HepG2 (cell line): ENCODE results near the gene DEFB121. TPM values are rescaled to one million over a fixed set of nuclear protein-coding genes. Genes with fewer than 3 reads are reported as not detected.
A peak's percentile ranks its signal among the peaks of the same experiment; 100 is the strongest.

Source experiments
- CBX1 ChIP-seq: IDR thresholded peaks from one replicate; pipeline ENCODE4 v1.6.1; 2016; ENCODE audit warnings: antibody characterized with exemption, low read depth
- CENPX ChIP-seq: sonication (generic); formaldehyde crosslinking; IDR thresholded peaks from 2 replicates; pipeline ENCODE4 v1.9.0; 2021; ENCODE audit warnings: mild to moderate bottlenecking, missing genetic modification reagents, moderate library complexity
- EP300 ChIP-seq, 3 experiments: sonication (generic) in 1 of 3; formaldehyde crosslinking in 1 of 3; IDR thresholded peaks; 2 replicates each; pipeline versions ENCODE4 v1.5.1 to v1.6.1; 2011 to 2020; ENCODE audit warnings: low read depth in 2 of 3, low read length in 2 of 3, borderline replicate concordance in 1 of 3, improper control_type of control experiment in 1 of 3, mild to moderate bottlenecking in 1 of 3, missing genetic modification reagents in 1 of 3, moderate library complexity in 1 of 3
- KMT2B ChIP-seq: IDR thresholded peaks from 2 replicates; pipeline ENCODE4 v1.6.1; 2016; ENCODE audit warnings: missing genetic modification reagents, missing compliant biosample characterization
- MED13 ChIP-seq: sonication (generic); formaldehyde crosslinking; IDR thresholded peaks from 2 replicates; pipeline ENCODE4 v1.5.0; 2020; ENCODE audit warnings: missing genetic modification reagents
- NPAS2 ChIP-seq: sonication (generic); formaldehyde crosslinking; IDR thresholded peaks from 2 replicates; pipeline ENCODE4 v1.8.0; 2022; ENCODE audit warnings: mild to moderate bottlenecking, missing genetic modification reagents, borderline replicate concordance
- SNAI1 ChIP-seq: sonication (generic); formaldehyde crosslinking; IDR thresholded peaks from 2 replicates; pipeline ENCODE4 v1.5.0; 2020; ENCODE audit warnings: mild to moderate bottlenecking, missing genetic modification reagents, borderline replicate concordance
- SOX5 ChIP-seq: IDR thresholded peaks from 2 replicates; pipeline ENCODE4 v1.6.1; 2016; ENCODE audit warnings: borderline replicate concordance
- SOX6 ChIP-seq, 2 experiments: fragments of 450-650 bp in 1 of 2; sonication (generic) in 1 of 2; formaldehyde crosslinking in 1 of 2; IDR thresholded peaks; 2 replicates each; pipeline versions ENCODE4 v1.4.0 to v1.6.1; 2017 to 2020; ENCODE audit warnings: antibody characterized with exemption in 1 of 2, mild to moderate bottlenecking in 1 of 2, missing genetic modification reagents in 1 of 2
- ZBTB21 ChIP-seq: sonication (generic); formaldehyde crosslinking; IDR thresholded peaks from 2 replicates; pipeline ENCODE4 v1.4.0; 2020; ENCODE audit warnings: missing genetic modification reagents
- ZFAT ChIP-seq: sonication (generic); formaldehyde crosslinking; conservative IDR thresholded peaks from 2 replicates; pipeline ENCODE4 v1.8.1; 2023; ENCODE audit warnings: missing genetic modification reagents, inconsistent platforms
- ZNF10 ChIP-seq: sonication (generic); formaldehyde crosslinking; IDR thresholded peaks from 2 replicates; pipeline ENCODE4 v1.4.0; 2020; ENCODE audit warnings: mild to moderate bottlenecking, low read depth, missing genetic modification reagents, borderline replicate concordance
- ZNF766 ChIP-seq: sonication (generic); formaldehyde crosslinking; IDR thresholded peaks from 2 replicates; pipeline ENCODE4 v1.5.0; 2020; ENCODE audit warnings: missing genetic modification reagents, borderline replicate concordance
- polyA plus RNA-seq, 8 experiments: library from polyadenylated mRNA; depleted of rRNA in 3 of 8; stranded (reverse) in 7 of 8; unstranded in 1 of 8; fragments of >200 nt; fragmentation: Illumina TruSeq in 4 of 8; extraction: Trizol in 4 of 8; gene quantifications; 2 replicates each; pipeline versions ENCODE4 v1.2.1 to v1.2.3, GENCODE V29; 2011 to 2016; ENCODE audit warnings: low read depth in 4 of 8, missing spikeins in 1 of 8, mixed read lengths in 1 of 8; ENCODE audit not compliant: insufficient read depth in 1 of 8
- total RNA-seq, 5 experiments: library from RNA; depleted of rRNA; stranded (reverse); fragments of >200 nt; fragmentation: Illumina TruSeq; extraction: Trizol; gene quantifications; 2 replicates each; pipeline ENCODE4 v1.2.3, GENCODE V29; 2016; ENCODE audit warnings: low read depth in 1 of 5
- TF ChIP-seq, protein P1 (sequence below): sonication (generic); formaldehyde crosslinking; IDR thresholded peaks from 2 replicates; pipeline ENCODE4 v1.8.0; 2022; ENCODE audit warnings: low read depth, missing genetic modification reagents
- TF ChIP-seq, protein P2 (sequence below): sonication (generic); formaldehyde crosslinking; conservative IDR thresholded peaks from 2 replicates; pipeline ENCODE4 v1.8.0; 2022; ENCODE audit warnings: low read depth, missing genetic modification reagents
- TF ChIP-seq, protein P3 (sequence below): sonication (generic); formaldehyde crosslinking; IDR thresholded peaks from 2 replicates; pipeline ENCODE4 v1.4.0; 2020; ENCODE audit warnings: missing genetic modification reagents, mild to moderate bottlenecking, borderline replicate concordance
- TF ChIP-seq, protein P4 (sequence below): IDR thresholded peaks from 2 replicates; pipeline ENCODE4 v1.6.1; 2016; ENCODE audit warnings: missing biosample characterization, missing genetic modification reagents, low read depth
- TF ChIP-seq, protein P5 (sequence below): sonication (generic); formaldehyde crosslinking; IDR thresholded peaks from 2 replicates; pipeline ENCODE4 v1.5.0; 2020; ENCODE audit warnings: mild to moderate bottlenecking, missing genetic modification reagents, borderline replicate concordance

DEFB121 gene
- total and polyA plus RNA-seq, 2 of the 13 experiments (the other 11 are each of a cell fraction or from before 2014, with no cell fraction given), result not detected

DNA sequence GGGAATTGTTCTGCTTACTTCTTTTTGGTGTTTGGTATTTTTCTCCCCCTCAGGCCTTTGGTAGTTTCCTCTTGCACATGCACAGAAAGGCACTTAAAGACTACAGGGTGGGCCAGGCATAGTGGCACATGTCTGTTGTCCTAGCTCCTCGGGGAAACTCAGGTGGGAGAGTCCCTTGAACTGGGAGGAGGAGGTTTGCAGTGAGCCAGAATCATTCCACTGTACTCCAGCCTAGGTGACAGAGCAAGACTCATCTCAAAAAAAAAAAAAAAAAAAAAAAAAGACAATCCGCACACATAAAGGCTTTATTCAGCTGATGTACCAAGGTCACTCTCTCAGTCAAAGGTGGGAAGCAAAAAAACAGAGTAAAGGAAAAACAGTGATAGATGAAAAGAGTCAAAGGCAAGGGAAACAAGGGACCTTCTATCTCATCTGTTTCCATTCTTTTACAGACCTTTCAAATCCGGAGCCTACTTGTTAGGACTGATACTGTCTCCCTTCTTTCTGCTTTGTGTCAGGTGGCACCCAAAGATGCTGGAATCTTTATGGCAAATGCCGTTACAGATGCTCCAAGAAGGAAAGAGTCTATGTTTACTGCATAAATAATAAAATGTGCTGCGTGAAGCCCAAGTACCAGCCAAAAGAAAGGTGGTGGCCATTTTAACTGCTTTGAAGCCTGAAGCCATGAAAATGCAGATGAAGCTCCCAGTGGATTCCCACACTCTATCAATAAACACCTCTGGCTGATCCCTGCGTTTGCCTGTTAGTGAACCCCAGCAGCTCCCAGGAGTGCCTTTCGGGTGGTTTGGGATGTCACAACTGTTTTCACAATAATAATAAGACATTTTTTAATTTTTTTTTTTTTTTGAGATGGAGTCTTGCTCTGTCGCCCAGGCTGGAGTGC, 43.7 kb upstream of the DEFB121 start (continued):
- TF ChIP-seq CBX1, result no peak
- no peak for TF ChIP-seq CENPX (CRISPR knock-in tag)
- TF ChIP-seq, protein P1, sequence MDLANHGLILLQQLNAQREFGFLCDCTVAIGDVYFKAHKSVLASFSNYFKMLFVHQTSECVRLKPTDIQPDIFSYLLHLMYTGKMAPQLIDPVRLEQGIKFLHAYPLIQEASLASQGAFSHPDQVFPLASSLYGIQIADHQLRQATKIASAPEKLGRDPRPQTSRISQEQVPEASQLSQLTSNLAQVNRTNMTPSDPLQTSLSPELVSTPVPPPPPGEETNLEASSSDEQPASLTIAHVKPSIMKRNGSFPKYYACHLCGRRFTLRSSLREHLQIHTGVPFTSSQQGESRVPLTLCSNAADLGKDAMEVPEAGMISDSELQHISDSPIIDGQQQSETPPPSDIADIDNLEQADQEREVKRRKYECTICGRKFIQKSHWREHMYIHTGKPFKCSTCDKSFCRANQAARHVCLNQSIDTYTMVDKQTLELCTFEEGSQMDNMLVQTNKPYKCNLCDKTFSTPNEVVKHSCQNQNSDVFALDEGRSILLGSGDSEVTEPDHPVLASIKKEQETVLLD, result no peak
- TF ChIP-seq ZNF766 (CRISPR knock-in tag), result no peak
- TF ChIP-seq MED13 (CRISPR knock-in tag), result no peak
- TF ChIP-seq SOX5 (CRISPR knock-in tag), result peak; percentile 86; the same call in 1 of the 2 replicates
- 0 out of 4 replicates have a peak, but pooled peaks of 1 of the 2 experiments have one; percentile 41 for TF ChIP-seq EP300 (IDR thresholded peaks at IDR 0.05; ENCODE audit: low read depth in 2 of 2, low read length in 2 of 2)
- TF ChIP-seq EP300 (CRISPR knock-in tag; IDR thresholded peaks at IDR 0.05; ENCODE audit: borderline replicate concordance), result no peak
- TF ChIP-seq, protein P2, sequence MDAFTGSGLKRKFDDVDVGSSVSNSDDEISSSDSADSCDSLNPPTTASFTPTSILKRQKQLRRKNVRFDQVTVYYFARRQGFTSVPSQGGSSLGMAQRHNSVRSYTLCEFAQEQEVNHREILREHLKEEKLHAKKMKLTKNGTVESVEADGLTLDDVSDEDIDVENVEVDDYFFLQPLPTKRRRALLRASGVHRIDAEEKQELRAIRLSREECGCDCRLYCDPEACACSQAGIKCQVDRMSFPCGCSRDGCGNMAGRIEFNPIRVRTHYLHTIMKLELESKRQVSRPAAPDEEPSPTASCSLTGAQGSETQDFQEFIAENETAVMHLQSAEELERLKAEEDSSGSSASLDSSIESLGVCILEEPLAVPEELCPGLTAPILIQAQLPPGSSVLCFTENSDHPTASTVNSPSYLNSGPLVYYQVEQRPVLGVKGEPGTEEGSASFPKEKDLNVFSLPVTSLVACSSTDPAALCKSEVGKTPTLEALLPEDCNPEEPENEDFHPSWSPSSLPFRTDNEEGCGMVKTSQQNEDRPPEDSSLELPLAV (CRISPR knock-in tag), result no peak
- no peak for TF ChIP-seq SOX6 (IDR thresholded peaks at IDR 0.05)
- peak; percentile 77 for TF ChIP-seq SOX6 (CRISPR knock-in tag; IDR thresholded peaks at IDR 0.05)
- TF ChIP-seq SNAI1 (CRISPR knock-in tag), result no peak
- no peak for TF ChIP-seq KMT2B
- TF ChIP-seq ZBTB21 (CRISPR knock-in tag), result no peak
- no peak for TF ChIP-seq ZNF10
- TF ChIP-seq NPAS2 (CRISPR knock-in tag), result no peak
- TF ChIP-seq, protein P3, sequence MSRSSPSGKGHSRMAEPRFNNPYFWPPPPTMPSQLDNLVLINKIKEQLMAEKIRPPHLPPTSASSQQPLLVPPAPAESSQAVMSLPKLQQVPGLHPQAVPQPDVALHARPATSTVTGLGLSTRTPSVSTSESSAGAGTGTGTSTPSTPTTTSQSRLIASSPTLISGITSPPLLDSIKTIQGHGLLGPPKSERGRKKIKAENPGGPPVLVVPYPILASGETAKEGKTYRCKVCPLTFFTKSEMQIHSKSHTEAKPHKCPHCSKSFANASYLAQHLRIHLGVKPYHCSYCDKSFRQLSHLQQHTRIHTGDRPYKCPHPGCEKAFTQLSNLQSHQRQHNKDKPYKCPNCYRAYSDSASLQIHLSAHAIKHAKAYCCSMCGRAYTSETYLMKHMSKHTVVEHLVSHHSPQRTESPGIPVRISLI (CRISPR knock-in tag), result peak; percentile 96
- no peak for TF ChIP-seq ZFAT
- TF ChIP-seq, protein P4, sequence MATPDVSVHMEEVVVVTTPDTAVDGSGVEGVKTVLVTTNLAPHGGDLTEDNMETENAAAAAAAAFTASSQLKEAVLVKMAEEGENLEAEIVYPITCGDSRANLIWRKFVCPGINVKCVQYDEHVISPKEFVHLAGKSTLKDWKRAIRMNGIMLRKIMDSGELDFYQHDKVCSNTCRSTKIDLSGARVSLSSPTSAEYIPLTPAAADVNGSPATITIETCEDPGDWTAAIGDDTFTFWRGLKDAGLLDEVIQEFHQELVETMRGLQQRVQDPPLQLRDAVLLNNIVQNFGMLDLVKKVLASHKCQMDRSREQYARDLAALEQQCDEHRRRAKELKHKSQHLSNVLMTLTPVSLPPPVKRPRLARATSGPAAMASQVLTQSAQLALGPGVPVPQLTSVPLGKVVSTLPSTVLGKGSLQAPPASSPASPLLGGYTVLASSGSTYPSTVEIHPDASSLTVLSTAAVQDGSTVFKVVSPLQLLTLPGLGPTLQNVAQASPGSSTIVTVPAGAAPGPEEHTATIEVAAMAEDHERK (CRISPR knock-in tag), result no peak
- TF ChIP-seq, protein P5, sequence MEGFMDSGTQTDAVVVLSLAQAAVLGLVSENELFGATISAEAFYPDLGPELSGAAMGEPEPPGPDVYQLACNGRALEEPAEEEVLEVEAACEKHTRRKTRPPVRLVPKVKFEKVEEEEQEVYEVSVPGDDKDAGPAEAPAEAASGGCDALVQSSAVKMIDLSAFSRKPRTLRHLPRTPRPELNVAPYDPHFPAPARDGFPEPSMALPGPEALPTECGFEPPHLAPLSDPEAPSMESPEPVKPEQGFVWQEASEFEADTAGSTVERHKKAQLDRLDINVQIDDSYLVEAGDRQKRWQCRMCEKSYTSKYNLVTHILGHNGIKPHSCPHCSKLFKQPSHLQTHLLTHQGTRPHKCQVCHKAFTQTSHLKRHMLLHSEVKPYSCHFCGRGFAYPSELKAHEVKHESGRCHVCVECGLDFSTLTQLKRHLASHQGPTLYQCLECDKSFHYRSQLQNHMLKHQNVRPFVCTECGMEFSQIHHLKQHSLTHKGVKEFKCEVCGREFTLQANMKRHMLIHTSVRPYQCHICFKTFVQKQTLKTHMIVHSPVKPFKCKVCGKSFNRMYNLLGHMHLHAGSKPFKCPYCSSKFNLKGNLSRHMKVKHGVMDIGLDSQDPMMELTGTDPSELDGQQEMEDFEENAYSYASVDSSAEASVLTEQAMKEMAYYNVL, result peak; percentile 92
